Measurements from ENCODE around the gene CFAP100.

GRCh38 chr3:126397610-126398422 lies 3.1 kb downstream of the CFAP100 start:
- TF ChIP-seq POLR2A (IDR thresholded peaks at IDR 0.05; ENCODE audit: low read depth, low read length): no peak
- TF ChIP-seq POLR2AphosphoS5 (IDR thresholded peaks at IDR 0.05; ENCODE audit: low read depth, low read length): no peak

Data from GM12892 (cell line).